GM19372 (cell line): ENCODE measurements around the gene UNC93B1.
"Not testable (repeated sequence)": the region's sequence is repeated elsewhere in the genome, so short reads cannot be mapped to it uniquely, and the experiment has no call there.

Experiments used
- ATAC-seq: cut with Tn5 transposase; IDR thresholded peaks from one replicate; pipeline ENCODE4 v1.9.1; 2021; ENCODE audit warnings: mild to moderate bottlenecking, low read depth, moderate library complexity; ENCODE audit not compliant: unreplicated experiment

UNC93B1 gene

GRCh38 chr11:67995129-67995528 is 8.8 kb downstream of the UNC93B1 start:
- not testable (repeated sequence) for ATAC-seq

GRCh38 chr11:67994387-67994786 is 9.5 kb downstream of the UNC93B1 start:
- ATAC-seq, result not testable (repeated sequence)

DNA sequence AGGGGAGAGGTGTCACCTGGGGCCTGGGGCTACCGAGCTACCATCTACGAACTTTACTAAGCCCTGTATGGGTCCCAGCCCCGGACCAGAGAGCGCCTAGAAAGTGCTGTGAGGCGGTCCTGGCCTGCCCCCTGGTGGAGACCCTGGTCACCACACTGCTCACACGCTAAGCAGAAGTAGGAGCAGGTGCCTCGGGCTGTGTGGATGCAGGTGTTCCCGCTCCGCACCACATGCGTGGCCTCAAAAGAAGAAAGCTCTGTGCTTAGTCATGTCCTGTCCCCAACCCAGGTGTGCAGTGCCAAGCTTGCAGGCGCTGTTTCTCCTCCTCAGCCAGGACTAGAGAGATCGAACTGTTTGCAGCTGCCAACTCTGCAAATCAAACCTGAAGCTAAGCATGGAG is 10.1 kb downstream of the UNC93B1 start:
- not testable (repeated sequence) for ATAC-seq

DNA sequence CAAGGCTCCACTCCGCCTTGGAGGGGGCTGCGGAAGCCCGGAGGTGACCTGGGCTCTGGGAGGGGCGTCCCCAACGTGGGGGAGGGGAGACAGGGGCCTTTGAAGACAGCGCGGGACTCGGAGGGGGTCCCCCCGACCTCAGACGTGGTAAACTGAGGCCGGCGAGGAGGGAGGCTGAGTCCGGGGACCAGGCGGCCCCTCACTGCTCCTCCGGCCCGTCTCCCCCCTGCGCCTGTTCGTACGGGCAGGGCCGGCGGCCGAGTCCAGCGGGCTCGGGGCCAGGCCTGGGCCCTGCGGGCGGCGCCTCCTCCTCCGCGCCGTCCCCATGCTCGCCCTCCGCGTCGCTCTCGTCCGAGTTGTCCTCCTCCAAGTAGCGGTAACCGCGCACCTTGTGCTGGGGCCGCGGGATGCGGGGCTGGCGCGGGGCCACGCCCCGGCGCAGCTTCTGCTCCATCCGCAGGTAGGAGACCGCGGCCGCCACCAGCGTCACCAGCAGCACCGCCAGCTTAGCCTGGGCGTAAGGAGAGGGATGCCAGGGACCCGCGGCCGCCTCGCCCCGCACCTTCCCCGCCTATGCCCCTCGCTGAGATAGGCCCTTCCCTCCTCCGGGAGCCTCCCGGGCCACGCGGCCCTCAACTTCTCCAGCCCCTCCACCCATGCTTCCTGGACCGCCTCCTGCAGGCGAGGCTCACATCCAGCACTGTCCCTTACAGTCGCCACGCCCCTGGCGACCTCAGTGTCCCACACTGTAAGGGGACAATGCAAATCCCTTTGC is 12.4 kb downstream of the UNC93B1 start:
- ATAC-seq, result not testable (repeated sequence)

DNA sequence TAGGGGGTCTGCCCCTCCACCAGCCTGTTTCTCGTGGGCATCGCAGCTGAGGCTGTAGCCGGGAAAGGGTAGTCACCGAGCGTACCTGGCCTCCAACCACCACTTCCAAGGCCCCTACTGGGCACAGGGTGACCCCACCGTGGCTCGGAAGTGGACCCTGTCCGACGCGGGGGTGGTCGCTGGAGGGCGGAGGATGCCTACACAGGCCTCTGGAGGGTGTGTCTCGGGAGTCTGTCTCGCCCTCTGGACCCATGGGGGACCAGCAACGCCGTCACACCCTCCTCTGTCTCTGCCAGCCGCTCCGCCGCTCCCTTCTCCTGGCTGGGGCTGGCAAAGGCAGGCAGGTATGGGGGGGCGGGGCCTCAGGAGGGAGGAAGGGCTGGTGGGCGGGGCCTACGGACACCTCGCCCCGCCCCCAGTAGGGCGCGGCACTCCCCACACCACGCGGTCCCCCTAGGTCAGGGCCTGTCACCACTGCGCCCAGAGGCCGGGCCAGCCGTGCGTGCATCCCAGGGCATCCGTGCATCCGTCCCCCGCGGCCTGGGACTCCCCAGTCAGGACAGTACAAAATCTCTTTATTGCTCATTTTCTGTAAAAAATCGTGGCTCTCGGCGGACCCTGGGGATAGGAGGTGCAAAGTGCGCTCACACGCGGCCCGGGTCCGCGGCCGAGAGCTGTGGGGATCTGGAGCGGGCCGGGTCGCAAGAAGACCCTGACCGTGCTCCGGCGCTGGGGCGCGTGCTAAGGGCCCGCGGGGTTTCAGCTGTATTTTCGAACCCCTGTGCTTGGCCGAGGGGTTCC is 13.2 kb downstream of the UNC93B1 start:
- ATAC-seq, result not testable (repeated sequence)

- ATAC-seq, result not testable (repeated sequence)
Measured at GRCh38 chr11:67985302-67985701, 18.6 kb downstream of the UNC93B1 start.

DNA sequence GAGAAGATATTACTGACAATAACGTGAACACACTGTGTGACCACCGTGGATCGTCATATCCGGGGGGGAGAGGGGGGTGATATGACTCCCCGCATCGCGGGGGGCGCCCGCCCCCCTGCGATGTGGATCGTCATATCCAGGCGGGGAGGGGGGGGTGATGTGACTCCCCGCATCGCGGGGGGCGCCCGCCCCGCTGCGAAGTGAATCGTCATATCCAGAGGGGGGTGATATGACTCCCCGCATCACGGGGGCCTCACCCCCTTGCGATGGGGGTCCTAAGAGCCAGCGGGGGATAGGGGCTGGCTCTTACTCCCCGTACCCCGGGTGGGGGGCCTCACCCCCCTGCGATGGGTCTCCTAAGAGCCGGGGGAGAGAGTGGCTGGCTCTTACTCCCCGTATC is 19.9 kb downstream of the UNC93B1 start:
- no peak for ATAC-seq

DNA sequence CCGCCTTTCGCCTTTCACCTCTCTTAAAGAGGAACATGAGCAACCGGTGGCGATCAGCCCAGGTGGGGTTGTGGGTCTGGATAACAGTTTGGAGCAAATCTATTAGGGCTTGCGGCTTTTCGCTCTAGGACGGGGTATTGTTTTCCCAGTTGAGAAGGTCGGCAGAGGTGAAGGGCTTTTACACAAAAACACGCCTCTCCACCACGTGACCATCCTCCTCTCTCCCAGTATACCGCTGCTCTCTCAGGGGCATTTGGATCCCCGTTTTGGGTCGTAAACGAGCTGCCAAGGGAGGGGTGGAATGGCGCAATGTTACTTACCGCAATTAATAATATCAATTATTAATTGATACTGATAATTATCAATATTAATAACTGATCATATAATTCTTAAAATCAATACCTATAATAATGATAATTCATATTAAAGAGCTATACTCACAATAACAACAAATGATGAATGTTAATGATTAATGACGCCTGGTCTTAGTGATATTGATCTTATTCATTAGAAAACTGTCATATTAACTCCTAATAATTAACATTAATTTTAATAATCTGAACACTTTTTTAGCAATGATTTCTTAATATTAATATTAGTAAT is 21.5 kb downstream of the UNC93B1 start:
- ATAC-seq, result not testable (repeated sequence)

DNA sequence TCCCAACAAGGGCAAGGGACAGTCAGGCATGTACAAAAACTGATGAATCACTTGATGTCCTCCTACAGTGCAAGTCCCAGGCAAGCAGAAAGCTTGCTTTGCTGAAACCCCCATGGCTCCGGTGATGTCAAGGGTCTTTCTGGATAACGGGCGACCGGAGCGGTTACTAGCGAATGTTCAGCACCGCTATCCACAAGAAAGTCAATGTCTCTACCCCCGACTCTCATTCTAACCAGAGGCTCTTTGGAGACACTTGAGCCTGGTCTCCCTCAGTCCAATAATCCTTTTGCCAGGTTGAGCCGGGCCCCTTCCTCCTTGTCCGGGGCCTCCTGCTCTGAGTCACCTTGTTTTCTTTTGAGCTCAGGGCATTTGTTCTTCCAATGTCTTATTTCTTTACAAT is 22.7 kb downstream of the UNC93B1 start:
- ATAC-seq, result not testable (repeated sequence)

GRCh38 chr11:67978766-67979418 is 25.0 kb downstream of the UNC93B1 start:
- ATAC-seq, result not testable (repeated sequence)

GRCh38 chr11:67974746-67975145 is 29.2 kb downstream of the UNC93B1 start:
- not testable (repeated sequence) for ATAC-seq

- ATAC-seq, result not testable (repeated sequence)
Measured at GRCh38 chr11:67965830-67966348, 38.0 kb downstream of the UNC93B1 start.

DNA sequence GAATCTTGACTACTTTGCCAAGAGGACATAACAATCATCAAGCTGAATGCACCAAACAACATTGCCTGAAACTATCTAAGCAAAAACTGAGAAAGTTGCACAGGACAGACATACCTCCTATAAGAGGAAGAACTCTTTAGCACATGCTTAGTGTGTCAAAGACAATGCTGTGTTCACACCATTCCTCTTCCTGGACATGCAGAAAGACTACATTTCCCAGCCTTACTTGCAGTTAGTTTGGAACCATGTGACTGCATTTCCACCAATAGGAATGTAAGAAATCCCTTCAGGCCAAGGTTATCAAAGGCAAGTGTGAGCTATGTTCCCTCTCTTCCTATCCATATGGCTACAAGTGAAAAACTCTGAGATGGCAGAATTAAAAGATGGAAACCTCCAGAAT is 39.2 kb downstream of the UNC93B1 start:
- ATAC-seq, result not testable (repeated sequence)

DNA sequence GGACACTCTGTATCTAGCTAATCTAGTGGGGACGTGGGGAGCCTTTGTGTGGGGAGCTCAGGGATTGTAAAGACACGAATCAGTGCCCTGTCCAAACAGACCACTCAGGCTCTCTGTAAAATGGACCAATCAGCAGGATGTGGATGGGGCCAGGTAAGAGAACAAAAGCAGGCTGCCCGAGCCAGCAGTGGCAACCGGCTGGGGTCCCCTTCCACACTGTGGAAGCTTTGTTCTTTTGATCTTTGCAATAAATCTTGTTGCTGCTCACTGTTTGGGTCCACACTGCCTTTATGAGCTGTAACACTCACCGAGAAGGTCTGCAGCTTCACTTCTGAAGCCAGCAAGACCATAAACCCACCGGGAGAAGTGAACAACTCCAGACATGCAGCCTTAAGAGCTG is 40.0 kb downstream of the UNC93B1 start:
- not testable (repeated sequence) for ATAC-seq

GRCh38 chr11:67963217-67963616 is 40.7 kb downstream of the UNC93B1 start:
- ATAC-seq, result not testable (repeated sequence)

- not testable (repeated sequence) for ATAC-seq
Measured at GRCh38 chr11:67956236-67956635, 47.7 kb downstream of the UNC93B1 start.

DNA sequence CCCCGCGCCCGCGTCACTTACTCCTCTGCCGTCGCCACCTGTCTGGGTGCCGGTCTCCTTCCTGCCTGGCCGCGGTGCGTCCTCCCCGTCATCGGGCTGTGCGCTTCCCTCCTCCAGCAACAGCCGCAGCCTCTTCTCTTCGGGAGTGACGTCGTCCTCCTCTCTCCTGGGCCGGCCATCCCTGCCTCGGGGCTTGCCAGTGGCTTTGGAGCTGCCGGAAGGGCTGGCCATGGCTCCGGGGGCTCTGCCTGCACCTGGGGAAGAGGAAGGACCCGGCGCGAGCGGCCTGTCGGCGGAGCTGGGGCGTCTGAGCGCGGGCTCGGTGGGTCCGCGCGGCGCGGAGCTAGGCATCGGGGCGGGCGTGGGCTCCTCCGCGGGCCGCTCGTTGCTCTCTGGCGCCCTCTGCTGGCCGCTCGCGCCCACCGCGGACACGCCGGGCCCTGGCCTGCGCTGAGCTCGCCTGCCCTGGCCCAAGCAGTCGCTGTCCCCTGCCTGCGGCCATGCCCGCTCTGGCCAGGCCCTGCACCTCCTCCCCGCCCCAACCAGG is 48.4 kb downstream of the UNC93B1 start:
- not testable (repeated sequence) for ATAC-seq

DNA sequence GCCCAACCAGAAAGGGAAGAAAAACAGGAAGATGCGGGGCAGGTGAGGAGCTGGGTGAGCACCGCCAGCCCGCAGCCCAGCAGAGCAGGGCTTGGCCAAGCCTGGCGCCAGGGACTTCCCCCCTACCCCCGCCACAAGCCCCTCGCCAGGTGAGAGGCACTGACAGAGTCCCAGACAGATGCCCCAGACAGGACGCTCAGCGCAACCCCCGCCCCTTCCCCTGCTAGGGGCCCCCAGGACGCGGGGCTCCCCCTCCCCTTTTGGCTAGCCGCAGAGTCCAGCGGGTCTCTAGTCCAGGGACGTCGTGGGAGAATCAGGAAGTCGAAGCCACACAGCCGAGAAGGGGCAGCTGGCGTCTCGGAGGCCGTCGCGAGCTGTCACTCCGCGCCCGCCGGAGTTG is 48.9 kb downstream of the UNC93B1 start:
- ATAC-seq, result not testable (repeated sequence)

DNA sequence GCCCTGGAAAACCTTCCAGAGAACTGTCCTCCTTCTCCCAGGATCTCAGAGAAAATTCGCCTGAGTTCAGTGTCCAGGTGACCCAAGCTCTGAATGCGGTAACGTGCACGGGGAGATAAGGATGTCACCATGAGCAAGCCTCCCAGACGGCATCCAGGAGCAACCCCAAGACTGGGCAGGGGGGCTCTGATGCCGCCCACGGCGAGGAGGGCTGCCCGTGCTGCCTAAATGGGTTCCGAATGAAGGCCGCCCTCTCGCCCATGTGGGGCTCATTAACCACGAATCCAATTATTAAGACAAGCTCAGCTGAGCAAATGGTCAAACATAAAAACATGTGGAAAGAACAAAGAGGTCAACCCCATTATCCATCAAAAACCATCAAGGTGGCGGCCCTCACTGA is 49.6 kb downstream of the UNC93B1 start:
- not testable (repeated sequence) for ATAC-seq

GRCh38 chr11:67950705-67951104 is 53.2 kb downstream of the UNC93B1 start:
- not testable (repeated sequence) for ATAC-seq
